A549 (cell line): ENCODE data around the gene UMODL1.

ENCODE experiments used
- CTCF ChIP-seq: fragments of >200 bp; sonication (Bioruptor Twin); formaldehyde crosslinking; IDR thresholded peaks from 3 replicates; pipeline ENCODE4 v1.5.1; 2016
- EP300 ChIP-seq, 2 experiments: fragments of >200 bp; sonication (Bioruptor Twin); formaldehyde crosslinking; IDR thresholded peaks; 2 replicates in 1 of 2; 3 replicates in 1 of 2; pipeline ENCODE4 v1.6.1; 2016 to 2017
- HDAC2 ChIP-seq: fragments of 200-600 bp; sonication (generic); IDR thresholded peaks from 2 replicates; pipeline ENCODE4 v1.6.1; 2016
- POLR2A ChIP-seq: IDR thresholded peaks from 2 replicates; pipeline ENCODE4 v1.6.1; 2012; ENCODE audit warnings: mild to moderate bottlenecking, low read length
- RAD21 ChIP-seq, 2 experiments: fragments of >200 bp in 1 of 2; sonication (Bioruptor Twin) in 1 of 2; formaldehyde crosslinking in 1 of 2; IDR thresholded peaks in 1 of 2; conservative IDR thresholded peaks in 1 of 2; 2 replicates in 1 of 2; 3 replicates in 1 of 2; pipeline ENCODE4 v1.6.1; 2012 to 2018; ENCODE audit warnings: inconsistent platforms in 1 of 2

GRCh38 chr21:42027085-42027821, 43.9 kb upstream of the UMODL1 start:
- TF ChIP-seq HDAC2, result no peak
- no peak for TF ChIP-seq CTCF
- TF ChIP-seq POLR2A, result no peak
- no peak for TF ChIP-seq RAD21 (conservative IDR thresholded peaks at IDR 0.05 in 1 of 2, IDR thresholded peaks at IDR 0.05 in 1 of 2)
- TF ChIP-seq EP300 (IDR thresholded peaks at IDR 0.05), result no peak
